Measurements from ENCODE around the gene GIMAP8.
"Not testable (repeated sequence)": the region's sequence is repeated elsewhere in the genome, so short reads cannot be mapped to it uniquely, and the experiment has no call there.

Gene GIMAP8

DNA sequence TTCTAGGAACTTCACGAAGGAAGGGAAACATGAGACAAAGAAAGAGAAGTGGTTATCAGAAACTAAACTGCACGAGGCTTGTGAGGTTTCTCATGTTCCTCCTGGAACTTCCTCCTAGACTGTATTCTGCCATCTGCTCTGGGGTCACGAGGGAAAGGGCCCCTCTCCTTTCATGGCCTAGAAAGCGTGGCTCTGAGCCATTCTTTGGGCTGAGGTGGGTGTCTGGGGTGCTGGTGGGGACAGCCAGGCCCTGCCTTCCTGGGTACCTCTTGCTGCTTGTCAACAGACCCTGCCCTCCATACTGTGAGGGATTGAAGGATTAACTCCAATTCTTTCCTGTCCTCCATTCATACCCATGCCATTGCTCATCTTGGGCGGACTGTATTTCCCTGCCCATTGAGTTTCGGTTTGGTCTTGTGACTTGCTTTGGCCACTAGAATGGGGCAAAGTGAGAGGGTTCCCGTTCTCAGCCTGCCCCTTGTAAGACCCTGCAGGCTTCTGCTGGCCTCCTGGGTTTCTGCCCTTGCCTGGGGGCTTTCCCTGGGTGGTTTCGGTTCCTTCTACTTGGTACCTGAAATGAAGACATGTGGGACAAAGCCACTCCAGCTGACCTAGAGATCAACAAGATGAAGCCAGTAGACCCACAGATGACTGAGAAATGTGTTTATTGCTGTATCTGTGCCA is 14.9 kb upstream of the GIMAP8 start:
- no peak for DNase-seq (ENCODE audit: low read depth)

DNA sequence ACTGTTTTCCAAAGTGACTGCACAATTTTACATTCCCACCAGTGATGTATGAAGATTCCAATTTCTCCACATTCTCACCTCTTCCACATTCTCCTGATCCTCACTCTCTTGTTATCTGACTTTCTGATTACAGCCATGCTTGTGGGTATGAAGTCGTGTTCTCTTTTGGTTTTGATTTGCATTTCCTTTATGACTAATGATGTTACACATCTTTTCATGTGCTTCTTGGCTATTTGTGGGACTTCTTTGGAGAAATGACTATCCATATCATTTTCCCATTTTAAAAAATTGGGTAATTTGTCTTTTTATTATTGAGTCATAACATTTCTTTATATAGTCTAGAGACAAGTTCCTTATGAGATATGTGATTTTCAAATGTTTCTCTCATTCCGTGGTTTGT is 10.5 kb upstream of the GIMAP8 start:
- DNase-seq (ENCODE audit: low read depth) = no peak

DNA sequence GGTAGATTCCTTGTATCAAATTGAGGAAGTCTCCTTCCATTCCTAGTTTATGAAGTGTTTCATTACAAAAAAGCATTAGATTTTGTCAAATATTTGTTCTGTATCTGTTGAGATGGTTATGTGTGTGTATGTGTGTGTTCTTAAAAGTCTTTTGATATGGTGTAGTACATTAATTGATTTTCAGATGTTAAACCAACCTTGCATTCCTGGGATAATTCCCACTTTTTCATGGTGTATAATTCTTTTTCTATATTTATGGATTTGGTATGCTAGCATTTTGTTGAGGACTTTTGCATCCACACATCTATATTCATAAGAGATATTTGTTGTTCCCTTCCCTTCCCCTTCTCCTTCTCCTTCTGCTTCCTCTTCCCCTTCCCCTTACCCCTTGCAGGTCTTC is 8.9 kb upstream of the GIMAP8 start:
- no peak for DNase-seq (ENCODE audit: low read depth)

DNA sequence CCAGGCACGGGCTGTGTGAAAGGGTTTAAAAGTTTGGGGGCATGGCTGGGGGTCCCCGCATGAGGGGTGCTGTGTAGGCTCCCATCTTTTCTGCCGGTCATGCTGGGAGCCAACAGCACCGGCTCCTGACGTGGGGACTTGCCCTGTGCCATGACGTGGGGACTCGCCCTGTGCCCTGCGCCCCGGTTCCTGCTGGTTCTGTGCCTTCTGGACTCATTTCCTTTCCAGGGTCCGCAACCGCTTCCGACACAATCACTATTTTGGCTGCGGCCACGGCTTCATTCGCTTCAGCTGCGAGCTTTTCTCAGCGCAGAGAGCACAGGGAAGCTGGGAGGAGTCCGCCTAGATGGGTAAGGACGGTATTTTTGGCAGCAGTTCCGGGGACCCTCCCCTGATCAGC is 7.6 kb upstream of the GIMAP8 start:
- no peak for DNase-seq (ENCODE audit: low read depth)

DNA sequence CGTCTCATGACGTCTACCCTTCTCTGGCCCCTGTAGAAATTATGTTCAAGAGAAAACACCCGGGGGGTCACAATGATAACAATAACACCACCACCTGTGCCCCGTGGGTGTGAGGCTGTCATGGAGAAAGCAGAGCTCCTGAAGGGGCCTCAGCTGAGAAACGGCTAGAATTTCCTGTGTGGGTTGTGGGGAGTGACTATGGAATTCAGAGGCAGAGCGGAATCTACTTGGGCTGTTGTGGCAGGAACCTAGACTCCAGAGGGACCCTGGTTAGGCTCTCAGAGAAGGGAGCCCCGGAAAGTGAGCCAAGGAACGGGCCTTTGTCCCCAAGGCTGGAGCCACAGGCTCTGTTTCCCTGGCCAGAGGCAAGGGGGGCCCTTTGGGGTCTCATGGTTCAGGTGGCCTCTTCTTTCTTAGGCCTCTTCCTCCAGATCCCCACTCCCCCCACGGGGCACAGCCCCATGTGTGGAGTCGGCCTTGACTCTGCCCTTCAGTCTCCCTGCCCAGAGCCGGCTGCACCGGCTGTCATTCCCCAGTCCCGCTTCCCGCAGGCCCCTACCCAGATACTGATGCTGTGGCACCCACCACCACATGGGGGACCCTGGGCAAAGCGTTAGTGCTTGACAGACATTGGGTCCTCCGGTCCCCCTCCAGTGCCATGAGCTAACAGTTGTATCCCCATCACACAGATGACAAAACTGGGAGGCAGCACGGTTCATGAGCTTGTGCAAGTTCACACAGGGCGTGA is 6.5 kb upstream of the GIMAP8 start:
- no peak for DNase-seq (ENCODE audit: low read depth)

DNA sequence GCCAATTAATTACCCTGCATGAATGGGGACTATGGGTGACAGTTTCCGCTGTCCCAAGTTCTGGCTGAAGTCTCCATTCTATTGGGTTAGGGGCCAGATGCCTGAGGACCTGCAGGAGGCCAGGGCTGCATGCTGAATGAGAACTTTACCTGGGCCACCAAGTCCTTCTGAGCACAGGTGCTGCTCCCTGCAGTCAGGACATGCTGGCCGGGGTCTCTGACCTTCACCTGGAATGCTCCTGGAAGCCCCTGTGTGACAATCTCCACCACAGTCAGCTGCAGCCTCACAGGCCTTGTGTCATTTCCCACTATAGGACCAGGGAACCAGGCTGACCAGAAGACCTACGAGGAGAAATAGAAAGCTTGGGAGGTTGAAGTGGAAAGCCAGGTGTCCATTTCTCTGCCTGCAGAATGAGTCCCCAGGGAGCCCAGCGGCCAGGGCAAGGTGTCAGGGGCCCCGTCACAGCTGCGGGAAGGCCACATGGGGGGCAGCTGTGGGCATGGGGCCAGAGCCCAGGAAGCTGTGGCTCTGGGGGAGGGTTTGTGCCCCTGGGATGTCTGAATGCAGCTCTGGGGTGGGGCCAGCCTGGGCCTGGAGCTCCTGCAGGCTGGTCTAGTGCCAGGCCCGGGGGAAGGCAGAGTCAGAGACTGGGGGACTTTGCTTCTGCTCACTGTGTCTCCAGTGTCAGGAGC is 5.6 kb upstream of the GIMAP8 start:
- DNase-seq (ENCODE audit: low read depth) = no peak

DNA sequence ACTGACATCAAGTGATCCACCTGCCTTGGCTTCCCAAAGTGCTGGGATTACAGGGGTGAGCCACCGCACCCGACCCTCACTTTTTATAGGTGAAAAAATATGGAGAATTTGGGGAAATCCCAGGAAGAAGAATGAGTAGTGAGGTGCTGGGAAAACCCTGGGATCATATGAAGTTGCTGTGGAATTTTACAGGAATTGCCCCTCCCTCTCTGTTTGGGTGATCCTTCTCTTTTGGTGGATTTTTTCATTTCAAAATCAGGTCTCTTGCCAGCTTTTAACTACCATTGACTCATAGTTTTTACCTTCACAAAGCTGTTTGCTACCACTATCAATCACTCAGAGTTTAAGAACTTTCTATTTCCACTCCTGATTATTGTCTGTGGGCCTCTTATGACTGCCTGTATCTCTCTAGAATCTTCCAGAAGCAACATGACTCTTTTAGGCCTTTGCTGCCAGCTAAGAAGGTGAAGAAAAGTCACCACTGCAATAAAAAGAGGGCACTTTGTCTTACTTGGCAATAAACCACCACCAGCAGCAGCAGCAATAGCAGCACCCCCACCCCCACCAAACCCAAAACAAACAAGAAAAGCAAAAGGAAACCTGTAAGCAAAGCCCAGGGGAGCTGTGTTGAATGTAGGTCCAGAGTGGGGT is 4.0 kb upstream of the GIMAP8 start:
- no peak for DNase-seq (ENCODE audit: low read depth)

DNA sequence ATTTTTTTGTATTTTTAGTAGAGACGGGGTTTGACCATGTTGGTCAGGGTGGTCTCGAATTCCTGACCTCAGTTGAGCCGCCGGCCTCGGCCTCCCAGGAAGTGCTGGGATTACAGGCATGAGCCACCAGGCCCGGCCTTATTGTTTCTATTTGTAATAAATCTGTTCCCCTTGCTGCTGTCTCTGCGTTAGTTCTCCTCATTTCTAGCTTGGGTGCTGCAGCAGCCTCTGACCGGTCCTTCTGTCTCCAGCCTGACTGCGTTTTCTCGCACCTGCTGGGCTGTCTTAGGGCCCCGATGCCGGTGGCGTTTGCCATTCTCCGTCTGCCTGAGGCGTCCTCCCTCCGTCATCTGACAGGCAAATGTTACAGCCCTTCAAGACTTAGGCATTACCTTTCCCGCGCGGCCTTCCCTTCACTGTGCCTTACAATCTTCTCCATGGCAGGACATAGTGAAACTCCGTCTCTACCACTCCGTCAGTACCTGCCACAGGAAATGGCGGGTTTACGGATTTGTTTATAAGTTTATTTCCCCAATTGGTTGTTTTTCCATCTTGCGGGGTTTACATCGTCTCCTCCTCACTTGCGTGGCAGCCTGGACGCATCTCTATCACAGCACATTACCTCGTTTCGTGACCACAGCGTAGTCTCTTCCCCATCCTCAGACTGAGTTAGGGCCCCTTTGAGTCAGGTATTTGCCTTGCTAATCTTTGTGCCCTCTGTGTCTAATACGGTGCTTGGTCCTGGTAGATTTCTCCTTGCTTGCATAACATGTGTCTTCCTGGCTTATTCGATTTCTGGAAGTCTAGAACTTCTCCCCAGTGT is 2.3 kb upstream of the GIMAP8 start:
- no peak for DNase-seq (ENCODE audit: low read depth)

DNA sequence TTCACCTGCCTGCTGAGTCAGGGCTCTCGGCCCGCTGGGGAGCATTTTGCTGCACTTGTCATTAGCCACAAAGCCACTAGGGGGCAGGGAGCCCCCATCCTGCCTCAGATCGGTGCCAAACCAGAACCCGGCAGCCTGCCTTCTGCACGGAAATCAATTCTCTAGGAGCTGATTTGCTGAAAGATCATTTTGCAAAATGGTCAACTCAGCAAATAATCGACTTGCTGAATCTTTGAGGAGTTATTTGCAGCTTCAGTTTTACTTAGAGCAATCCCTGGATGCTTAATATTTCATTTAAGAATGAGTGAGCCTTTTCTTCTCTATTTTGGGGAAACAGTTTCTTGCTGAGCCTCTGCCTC is 1.7 kb upstream of the GIMAP8 start:
- DNase-seq (ENCODE audit: low read depth) = peak; percentile 58

DNA sequence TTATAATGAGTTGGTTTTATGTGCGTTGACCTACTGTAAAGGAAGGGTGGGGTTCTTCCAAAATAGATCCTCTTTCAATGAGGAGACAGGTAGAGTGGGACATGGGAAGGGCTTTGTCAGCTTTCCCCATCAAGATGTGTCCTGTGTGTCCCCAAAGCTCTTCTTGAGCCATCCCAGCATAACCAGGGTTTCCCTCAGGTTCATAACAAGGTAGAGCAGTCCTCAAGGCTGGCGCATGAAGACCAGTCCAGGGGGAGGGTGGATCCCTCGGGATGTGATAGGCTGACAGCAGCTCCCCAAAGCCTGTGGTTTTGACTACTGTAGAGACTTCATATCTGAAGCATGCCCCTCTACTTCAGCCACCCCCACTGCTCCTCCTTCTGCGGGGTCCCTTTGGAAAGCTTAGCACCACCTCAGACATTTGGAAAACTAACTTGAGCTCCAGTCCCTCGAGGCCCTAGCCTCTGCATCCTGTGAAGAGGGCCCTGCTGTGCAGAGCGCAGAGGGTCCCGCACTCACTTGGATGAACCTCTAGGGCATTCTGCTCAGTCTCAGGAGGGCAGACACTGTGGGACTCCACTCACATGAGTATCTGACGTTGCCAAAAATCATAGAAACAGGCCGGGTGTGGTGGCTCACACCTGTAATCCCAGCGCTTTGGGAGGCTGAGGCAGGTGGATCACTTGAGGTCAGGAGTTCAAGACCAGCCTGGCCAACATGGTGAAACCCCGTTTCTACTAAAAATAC is 1.1 kb upstream of the GIMAP8 start:
- no peak for DNase-seq (ENCODE audit: low read depth)

DNA sequence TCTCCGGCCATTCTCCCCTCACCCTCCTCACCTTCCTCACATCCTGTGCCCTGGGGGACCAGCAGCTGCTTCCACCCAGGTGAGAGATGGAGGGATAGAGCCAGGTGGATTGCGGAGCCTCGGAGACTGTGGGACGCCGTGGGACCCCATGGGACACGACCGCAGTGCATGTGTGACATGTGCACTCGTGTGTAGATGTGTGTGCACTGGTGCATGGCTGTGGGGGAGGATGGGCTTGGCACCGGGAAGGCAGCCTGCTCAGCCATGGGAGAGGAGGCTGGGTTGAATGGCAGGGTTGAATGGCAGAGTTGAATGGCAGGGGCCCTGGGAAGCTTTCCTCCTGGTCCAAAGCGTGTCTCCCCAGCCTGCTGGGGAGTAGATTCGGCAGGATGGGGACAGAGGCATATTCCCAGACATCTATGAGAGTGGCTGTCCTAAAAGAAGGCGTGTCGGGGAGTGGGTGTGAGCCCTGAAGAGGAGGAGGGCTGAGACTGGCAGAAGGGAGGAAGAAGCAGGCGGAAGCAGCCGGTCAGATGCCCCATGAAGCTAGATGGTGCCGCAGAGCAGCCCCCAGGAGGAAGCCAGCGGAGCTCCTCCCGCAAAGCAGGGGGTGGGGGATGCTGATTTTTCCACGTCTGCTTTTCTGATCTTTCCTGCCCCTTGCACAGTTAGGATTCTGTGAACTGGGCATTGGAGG is 815 bp downstream of the GIMAP8 start:
- DNase-seq (ENCODE audit: low read depth) = peak; percentile 37

DNA sequence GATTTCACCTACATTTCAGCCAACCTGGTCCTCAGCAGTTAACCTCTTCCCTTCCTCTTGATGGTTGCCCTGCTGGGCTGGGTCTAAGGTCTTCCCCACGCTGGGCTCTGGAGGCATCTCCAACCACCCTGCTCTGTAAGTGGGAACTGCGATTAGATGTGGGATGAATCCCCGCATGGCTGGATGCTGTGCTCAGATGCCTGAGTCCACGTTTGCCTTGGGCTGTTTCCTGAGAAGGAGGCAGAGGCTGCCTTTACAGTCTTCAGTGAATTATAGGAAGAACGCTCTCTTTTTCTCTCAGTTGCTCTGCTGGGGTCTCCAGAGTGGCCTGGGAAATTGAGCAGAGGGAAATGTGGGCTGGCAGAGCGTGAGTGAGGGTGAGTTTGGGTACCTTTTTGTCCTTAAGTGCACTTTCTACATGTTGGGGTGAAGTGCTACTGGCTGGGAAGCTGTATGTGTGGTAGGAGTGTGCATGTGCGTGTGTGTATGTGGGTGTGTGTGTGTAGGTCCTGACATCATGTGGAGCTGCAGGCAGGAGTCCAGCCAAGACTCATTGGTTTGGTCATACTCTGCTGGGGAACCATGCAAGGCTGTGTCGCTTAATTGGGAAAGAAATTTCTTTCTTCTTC is 1.5 kb downstream of the GIMAP8 start:
- no peak for DNase-seq (ENCODE audit: low read depth)

DNA sequence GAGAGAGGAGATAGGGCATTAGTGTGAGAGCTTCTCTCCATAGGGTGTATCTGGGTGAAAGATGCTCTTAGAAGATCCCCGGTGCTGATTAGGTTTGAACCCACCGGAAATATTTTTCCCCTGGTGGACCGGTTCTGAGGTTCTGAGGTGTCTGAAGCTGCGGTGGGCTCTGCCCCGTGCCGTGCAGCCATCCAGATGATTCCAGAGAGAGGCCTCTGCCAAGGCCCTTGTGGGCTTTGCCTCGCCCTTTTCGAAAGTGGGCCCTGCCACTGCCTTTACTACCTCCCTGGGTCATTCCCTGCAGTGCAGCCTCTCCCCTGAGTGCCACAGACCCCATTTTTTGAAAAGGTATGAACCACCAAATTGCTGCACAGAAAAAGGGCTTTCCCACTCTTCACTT is 2.8 kb downstream of the GIMAP8 start:
- no peak for DNase-seq (ENCODE audit: low read depth)

DNA sequence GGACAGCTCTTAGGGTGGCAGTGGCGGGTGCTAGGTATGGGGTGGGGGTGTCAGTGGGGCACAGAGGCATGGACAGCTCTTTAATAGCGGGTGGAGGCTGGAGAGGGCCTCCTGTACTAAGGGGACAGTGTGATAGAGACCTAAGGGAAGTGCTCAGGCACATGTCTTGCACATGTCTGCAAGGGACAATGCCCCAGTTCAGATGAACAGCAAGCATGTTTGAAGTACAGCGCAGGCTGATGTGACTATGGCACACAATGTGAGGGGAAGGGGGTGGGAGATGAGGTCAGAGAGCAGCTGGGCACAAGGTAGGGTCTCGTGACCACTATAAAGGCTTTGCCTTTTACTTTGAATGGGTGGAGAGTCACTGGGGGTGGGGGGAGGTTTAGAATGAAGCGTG is 3.5 kb downstream of the GIMAP8 start:
- no peak for DNase-seq (ENCODE audit: low read depth)

DNA sequence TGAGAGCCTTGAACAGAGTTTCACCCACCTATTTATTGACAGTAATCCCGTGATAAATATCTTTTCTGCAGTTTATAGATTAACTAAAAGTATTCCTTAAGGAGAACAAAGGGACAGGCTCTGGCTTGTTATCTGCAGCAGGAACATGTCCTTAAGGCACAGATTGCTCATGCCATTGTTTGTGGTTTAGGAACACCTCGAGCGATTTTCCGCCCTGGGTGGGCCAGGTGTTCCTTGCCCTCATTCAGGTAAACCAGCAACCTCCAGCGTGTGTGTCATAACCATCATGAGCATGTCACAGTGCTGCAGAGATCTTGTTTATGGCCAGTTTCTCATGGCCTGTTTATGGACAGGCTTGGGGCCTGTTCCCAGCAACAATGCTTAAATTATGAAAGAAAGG is 6.6 kb downstream of the GIMAP8 start:
- not testable (repeated sequence) for DNase-seq (ENCODE audit: low read depth)

DNA sequence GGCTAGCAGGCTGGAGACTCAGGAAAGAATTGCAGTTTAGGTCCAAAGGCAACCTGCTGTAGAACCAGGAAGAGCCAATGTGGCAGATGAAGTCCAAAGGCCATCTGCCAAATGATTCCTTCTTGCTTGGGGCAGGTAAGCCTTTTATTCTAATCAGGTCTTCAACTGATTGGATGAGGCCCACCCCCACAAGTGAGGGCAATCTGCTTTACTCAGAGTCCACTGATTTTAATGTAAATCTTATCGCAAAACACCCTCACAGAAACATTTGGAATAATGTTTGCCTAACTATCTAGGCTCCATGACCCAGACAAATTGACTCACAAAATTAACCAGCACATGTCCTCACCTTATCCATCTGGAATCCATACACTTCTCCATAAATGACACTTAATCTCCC is 7.8 kb downstream of the GIMAP8 start:
- no peak for DNase-seq (ENCODE audit: low read depth)

DNA sequence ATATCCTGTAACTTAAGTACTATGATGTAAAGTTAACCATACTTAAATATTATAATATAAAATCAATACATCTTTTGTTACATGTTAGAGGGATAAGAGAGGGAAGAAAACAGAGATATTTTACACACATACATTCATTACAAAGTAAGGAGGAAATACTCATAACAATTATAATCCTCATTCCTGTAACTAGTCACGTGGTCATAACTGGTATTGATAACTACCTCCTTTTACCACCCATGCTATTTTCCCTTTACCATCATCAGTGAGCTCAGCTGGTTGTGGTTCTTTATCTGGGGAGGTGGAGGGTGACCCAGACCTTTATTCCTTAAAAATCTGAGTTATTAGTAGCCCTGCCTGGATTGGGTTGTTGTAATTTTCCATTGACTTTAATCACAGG is 8.3 kb downstream of the GIMAP8 start:
- DNase-seq (ENCODE audit: low read depth) = no peak

DNA sequence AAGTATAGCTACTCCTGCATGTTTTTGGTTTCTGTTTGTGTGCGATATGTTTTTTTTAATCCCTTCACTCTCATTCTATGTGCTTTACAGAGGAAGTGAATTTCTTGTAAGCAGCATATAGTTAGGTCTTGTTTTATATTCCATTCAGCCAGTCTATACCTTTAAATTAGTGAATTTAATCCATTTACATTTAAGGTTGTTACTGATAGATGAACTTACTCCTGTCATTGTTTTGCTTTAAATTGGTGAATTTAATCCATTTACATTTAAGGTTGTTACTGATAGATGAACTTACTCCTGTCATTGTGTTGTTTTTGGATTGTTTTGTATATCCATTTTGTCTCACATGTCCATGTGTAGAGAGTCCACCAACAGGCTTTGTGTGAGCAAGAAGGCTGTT is 11.1 kb downstream of the GIMAP8 start:
- DNase-seq (ENCODE audit: low read depth) = no peak

DNA sequence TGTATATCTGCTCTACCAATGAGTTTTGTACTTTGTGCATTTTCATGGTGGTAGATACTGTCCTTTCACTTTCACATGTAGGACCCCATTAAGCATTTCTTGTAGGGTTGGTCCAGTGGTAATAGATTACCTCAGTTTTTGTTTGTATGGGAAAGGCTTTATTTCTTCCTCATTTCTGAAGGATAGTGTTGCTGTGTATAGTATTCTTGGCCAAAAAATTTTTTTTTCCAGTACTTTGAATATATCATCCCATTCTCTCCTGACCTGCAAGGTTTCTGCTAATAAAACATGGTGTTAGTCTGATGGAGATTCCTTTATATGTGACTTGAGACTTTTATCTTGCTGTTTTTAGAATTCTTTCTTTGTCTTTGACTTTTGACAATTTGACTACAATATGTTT is 12.0 kb downstream of the GIMAP8 start:
- DNase-seq (ENCODE audit: low read depth) = no peak

DNA sequence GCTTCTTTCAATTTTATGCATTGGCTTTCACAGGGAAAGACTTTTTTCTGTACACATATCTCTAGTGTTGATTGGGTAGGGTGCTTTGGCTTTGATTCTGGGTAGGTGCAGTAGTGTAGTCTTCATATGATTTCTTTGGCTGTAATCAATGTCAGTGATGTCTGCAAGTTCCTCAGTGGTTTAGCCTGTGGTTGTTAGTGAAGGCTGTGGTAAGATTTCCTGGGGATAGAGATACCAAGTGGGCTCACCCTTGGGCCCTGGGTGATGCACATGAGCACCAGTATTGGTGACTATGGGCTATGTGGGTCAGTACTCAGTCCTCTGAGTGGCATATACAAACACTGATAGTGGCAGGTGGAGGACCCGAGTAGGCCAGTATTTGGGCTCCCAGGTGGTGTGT is 13.0 kb downstream of the GIMAP8 start:
- no peak for DNase-seq (ENCODE audit: low read depth)

All from stimulated activated CD8-positive, alpha-beta memory T cell treated with anti-CD3 and anti-CD28 coated beads, Interleukin-15, amount 100 ng/mL, for 24 hours (primary cell).